Nucleus accumbens (tissue), 56 donors: ENCODE measurements around the gene RPS3.

Source experiments
- DNase-seq, 56 donors: peaks; one replicate each; lab custom pipeline; 2025; lab: John Stamatoyannopoulos, UW

RPS3 gene

GRCh38 chr11:75450826-75451821 is 51.8 kb downstream of the RPS3 start:
- DNase-seq, result no peak

GRCh38 chr11:75453916-75454655 is 54.8 kb downstream of the RPS3 start:
- no peak for DNase-seq

- DNase-seq, result no peak
These were observed 55.7 kb downstream of the RPS3 start for GRCh38 chr11:75454987-75455386.
